Right lobe of liver (tissue), 4 donors: ENCODE data around the gene DAZ4.
"Not testable (repeated sequence)": the region's sequence is repeated elsewhere in the genome, so short reads cannot be mapped to it uniquely, and the experiment has no call there.

Experiments
- CTCF ChIP-seq, 4 donors: fragments of 200-600 bp in 3 of 4; fragments of 450-650 bp in 1 of 4; IDR thresholded peaks; one replicate each; pipeline versions ENCODE4 v1.5.1 to v1.8.0; 2016 to 2022; ENCODE audit warnings: antibody characterized with exemption in 4 of 4, mild to moderate bottlenecking in 2 of 4
- POLR2A ChIP-seq: fragments of 450-650 bp; IDR thresholded peaks from one replicate; pipeline ENCODE4 v1.6.1; 2017; ENCODE audit warnings: antibody characterized with exemption, mild to moderate bottlenecking
- donor health status: DM: no; HTN: no; CAD: no.
- donor health status: DM: no; HTN: no; CAD: no.
- donor health status: DM: no; HTN: yes; CAD: no.

GRCh38 chrY:24824184-24824879, 9.4 kb upstream of the DAZ4 start:
- not testable (repeated sequence) for TF ChIP-seq POLR2A; CTCF (IDR thresholded peaks at IDR 0.05)
